K562 (cell line): ENCODE results near the gene OR13C4. TPM values are rescaled to one million over a fixed set of nuclear protein-coding genes. Genes with fewer than 3 reads are reported as not detected.

ENCODE experiments used
- ATAC-seq: fragments of 200-7000 bp; cut with Tn5 transposase; 3 replicates; pipeline ENCODE4 v1.9.1; 2020; ENCODE audit warnings: moderate library complexity
- BruUV-seq: library from RNA; stranded (reverse); fragments of 400-500 nt; replicated peaks from 2 replicates; lab custom pipeline; 2021; lab: Mats Ljungman, UMichigan
- CTCF ChIA-PET: fragments of 300-600 bp; formaldehyde crosslinking; extraction: SDS; loops from one replicate; lab custom pipeline; 2021; ENCODE audit warnings: low intra/inter-chr PET ratio; lab: Yijun Ruan, JAX
- POLR2A ChIA-PET: fragments of 300-600, 350-650 bp; sonication (Branson Sonifier 250); formaldehyde crosslinking; extraction: SDS; loops from one replicate; lab custom pipeline; 2021; ENCODE audit warnings: antibody characterized with exemption, inconsistent platforms; lab: Yijun Ruan, JAX
- DNase-seq, 4 experiments: peaks; one replicate each; pipeline versions ENCODE4 v3.0.0 to v3.0.0-alpha.2; 2011 to 2018; ENCODE audit warnings: low spot score in 3 of 4, mixed read lengths in 3 of 4; ENCODE audit errors: extremely low read depth in 1 of 4
- FAIRE-seq: peaks from 2 replicates; lab custom pipeline; 2011; peaks lifted over from hg19 to GRCh38; lab: Jason Lieb, UNC
- H2AFZ ChIP-seq: 2 replicates; pipeline ENCODE4 v1.6.0; 2011; ENCODE audit warnings: low read depth, low read length, control low read depth, inconsistent platforms
- H3K27ac ChIP-seq: fragments of 200-600 bp; 3 replicates; pipeline ENCODE4 v1.8.0; 2011; ENCODE audit warnings: low read depth, mild to moderate bottlenecking, control low read depth, inconsistent platforms, low read length, moderate library complexity, mixed read lengths; ENCODE audit errors: extremely low read depth
- H3K27me3 ChIP-seq, 2 experiments: fragments of 300-600 bp in 1 of 2; 2 replicates in 1 of 2; 3 replicates in 1 of 2; pipeline versions ENCODE4 v1.6.0 to v1.8.0; 2011; ENCODE audit warnings: inconsistent platforms in 2 of 2, low read length in 2 of 2, mild to moderate bottlenecking in 1 of 2, mixed read lengths in 1 of 2, moderate library complexity in 1 of 2; ENCODE audit not compliant: control insufficient read depth in 2 of 2, insufficient read depth in 2 of 2
- H3K36me3 ChIP-seq: fragments of 300-600 bp; 3 replicates; pipeline ENCODE4 v1.8.0; 2011; ENCODE audit warnings: mild to moderate bottlenecking, low read length, inconsistent platforms; ENCODE audit not compliant: control insufficient read depth, insufficient read depth
- H3K4me1 ChIP-seq, 2 experiments: fragments of 200-600 bp in 1 of 2; replicated peaks in 1 of 2; 2 replicates in 1 of 2; 3 replicates in 1 of 2; pipeline versions ENCODE4 v1.5.1 to v1.8.0; 2011; ENCODE audit warnings: inconsistent platforms in 2 of 2, low read length in 2 of 2, mild to moderate bottlenecking in 1 of 2, mixed read lengths in 1 of 2, moderate library complexity in 1 of 2; ENCODE audit not compliant: control insufficient read depth in 2 of 2, insufficient read depth in 2 of 2
- H3K4me2 ChIP-seq: 2 replicates; pipeline ENCODE4 v1.6.1; 2011; ENCODE audit warnings: low read length, control low read depth, inconsistent platforms, mixed read lengths; ENCODE audit not compliant: insufficient read depth
- H3K4me3 ChIP-seq: fragments of 200-600 bp; sonication (generic), shearing (Covaris generic); 2 replicates; pipeline ENCODE4 v1.5.1; 2016; ENCODE audit warnings: control low read depth, inconsistent platforms
- H3K79me2 ChIP-seq: fragments of 200-600 bp; 3 replicates; pipeline ENCODE4 v1.8.0; 2011; ENCODE audit warnings: low read length, inconsistent platforms; ENCODE audit not compliant: control insufficient read depth, insufficient read depth
- H3K9ac ChIP-seq, 2 experiments: 2 replicates each; pipeline versions ENCODE4 v1.6.0 to v1.6.1; 2011; ENCODE audit warnings: low read depth in 2 of 2, low read length in 2 of 2, control low read depth in 1 of 2, inconsistent platforms in 1 of 2, mild to moderate bottlenecking in 1 of 2, mixed read lengths in 1 of 2; ENCODE audit not compliant: insufficient read depth in 1 of 2
- H3K9me1 ChIP-seq: one replicate; pipeline ENCODE4 v1.6.0; 2011; ENCODE audit warnings: inconsistent platforms, mild to moderate bottlenecking, low read length, moderate library complexity; ENCODE audit not compliant: control insufficient read depth, insufficient read depth
- H3K9me3 ChIP-seq: replicated peaks from 2 replicates; pipeline ENCODE4 v1.5.1; 2011; ENCODE audit warnings: low read depth, low read length, inconsistent platforms; ENCODE audit not compliant: control insufficient read depth, insufficient read depth
- H4K20me1 ChIP-seq: replicated peaks from 2 replicates; pipeline ENCODE4 v1.6.1; 2011; ENCODE audit warnings: low read length, inconsistent platforms, mixed read lengths; ENCODE audit not compliant: control insufficient read depth, insufficient read depth
- CC2D1A ChIP-seq: fragments of 450-650 bp; IDR thresholded peaks from 2 replicates; pipeline ENCODE4 v1.6.1; 2017; ENCODE audit warnings: mild to moderate bottlenecking
- ETS2 ChIP-seq: IDR thresholded peaks from 2 replicates; pipeline ENCODE4 v1.6.1; 2016; ENCODE audit warnings: borderline replicate concordance, missing genetic modification characterization, mild to moderate bottlenecking, moderate library complexity, missing compliant biosample characterization; ENCODE audit not compliant: poor library complexity, severe bottlenecking
- KAT8 ChIP-seq: fragments of 450-650 bp; IDR thresholded peaks from 2 replicates; pipeline ENCODE4 v1.6.1; 2016; ENCODE audit warnings: low read depth, mild to moderate bottlenecking
- RNF2 ChIP-seq: sonication (generic); IDR thresholded peaks from 2 replicates; pipeline ENCODE4 v1.6.1; 2016
- SAFB ChIP-seq: fragments of 200-400 bp; formaldehyde crosslinking; IDR thresholded peaks from 2 replicates; pipeline ENCODE4 v1.6.1; 2017; ENCODE audit warnings: low read depth, low read length, borderline replicate concordance
- SPI1 ChIP-seq: IDR thresholded peaks from 2 replicates; pipeline ENCODE4 v1.6.1; 2011; ENCODE audit warnings: low read depth, low read length, control low read depth, borderline replicate concordance
- STAG1 ChIP-seq: sonication (generic); formaldehyde crosslinking; IDR thresholded peaks from 2 replicates; pipeline ENCODE4 v1.5.0; 2020; ENCODE audit warnings: missing genetic modification reagents, borderline replicate concordance
- in situ Hi-C: fragments of 300-500 bp; cut with MboI; formaldehyde crosslinking; loops from 4 replicates; pipeline ENCODE4 v1.15.0; 2018; ENCODE audit warnings: inconsistent platforms, mixed read lengths
- intact Hi-C: fragments of 100-400 bp; cut with micrococcal nuclease; formaldehyde crosslinking; loops from 2 replicates; pipeline ENCODE4 v1.14.2; 2022
- polyA plus RNA-seq, 8 experiments: library from polyadenylated mRNA; depleted of rRNA in 4 of 8; stranded (reverse) in 5 of 8; unstranded in 3 of 8; fragments of >200 nt; fragmentation: Nextera tagmentation in 2 of 8; fragmentation: Illumina TruSeq in 1 of 8; extraction: Ambion mirVana in 2 of 8; extraction: Trizol in 1 of 8; gene quantifications; 2 replicates each; pipeline versions ENCODE4 v1.2.1 to v1.2.3, GENCODE V29; 2011 to 2014; ENCODE audit warnings: inconsistent platforms in 1 of 8, missing spikeins in 1 of 8
- total RNA-seq, 7 experiments: library from RNA; depleted of rRNA in 6 of 7; stranded (reverse); fragments of >200 nt in 6 of 7; fragmentation: Illumina TruSeq in 2 of 7; extraction: Trizol in 2 of 7; gene quantifications; 2 replicates each; pipeline versions ENCODE4 v1.2.1 to v1.2.3, GENCODE V29; 2011 to 2021; ENCODE audit warnings: low replicate concordance in 1 of 7
- TF ChIP-seq, protein P1 (sequence below), 3 experiments: IDR thresholded peaks in 2 of 3; conservative IDR thresholded peaks in 1 of 3; 2 replicates each; pipeline ENCODE4 v1.5.1; 2011 to 2012; ENCODE audit warnings: low read length in 3 of 3, mild to moderate bottlenecking in 3 of 3, control low read depth in 2 of 3, improper control_type of control experiment in 1 of 3, inconsistent platforms in 1 of 3, low read depth in 1 of 3, mixed read lengths in 1 of 3, moderate library complexity in 1 of 3; ENCODE audit not compliant: insufficient read depth in 2 of 3
- TF ChIP-seq, protein P2 (sequence below): fragments of 450-650 bp; formaldehyde crosslinking; IDR thresholded peaks from 2 replicates; pipeline ENCODE4 v1.4.0; 2020; ENCODE audit warnings: mild to moderate bottlenecking, moderate library complexity

OR13C4 gene
- total and polyA plus RNA-seq, 9 of the 15 experiments (the other 6 are each of a cell fraction or from before 2014, with no cell fraction given) = not detected

DNA sequence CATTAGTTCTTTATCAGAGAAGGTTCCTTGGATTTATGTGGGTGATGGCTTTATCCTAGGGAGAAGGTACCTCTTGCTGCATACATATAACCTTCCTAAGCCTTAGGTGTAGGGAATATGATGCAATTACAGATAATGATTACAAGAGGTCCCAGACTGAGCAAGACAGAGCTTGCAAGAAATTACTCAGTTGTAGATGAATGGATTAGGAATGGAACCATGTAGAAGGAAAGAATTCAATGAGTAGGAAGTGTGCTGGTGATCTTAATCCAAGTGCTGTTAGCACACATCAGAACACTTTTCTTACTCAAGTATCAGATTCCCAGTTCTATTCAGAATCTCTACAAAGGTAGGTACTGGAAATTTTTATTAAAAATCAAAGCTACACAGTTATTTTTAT is 20.4 kb downstream of the OR13C4 start:
- in situ Hi-C loops (no loop called here), intact Hi-C loops (no loop called here)
- no peak overlapping the region for H3K4me3 ChIP-seq
- FAIRE-seq (no peak), DNase-seq (no peak), ATAC-seq (no peak)
- peaks cover 2% of the 10 kb centered on the region for H3K9me3 ChIP-seq
- POLR2A ChIA-PET = no interaction called here
- H3K9me1 ChIP-seq = no peaks in the 10 kb centered on the region
- TF ChIP-seq SPI1 = no peak
- TF ChIP-seq RNF2 = no peak
- no peak for TF ChIP-seq SAFB
- TF ChIP-seq, protein P1, sequence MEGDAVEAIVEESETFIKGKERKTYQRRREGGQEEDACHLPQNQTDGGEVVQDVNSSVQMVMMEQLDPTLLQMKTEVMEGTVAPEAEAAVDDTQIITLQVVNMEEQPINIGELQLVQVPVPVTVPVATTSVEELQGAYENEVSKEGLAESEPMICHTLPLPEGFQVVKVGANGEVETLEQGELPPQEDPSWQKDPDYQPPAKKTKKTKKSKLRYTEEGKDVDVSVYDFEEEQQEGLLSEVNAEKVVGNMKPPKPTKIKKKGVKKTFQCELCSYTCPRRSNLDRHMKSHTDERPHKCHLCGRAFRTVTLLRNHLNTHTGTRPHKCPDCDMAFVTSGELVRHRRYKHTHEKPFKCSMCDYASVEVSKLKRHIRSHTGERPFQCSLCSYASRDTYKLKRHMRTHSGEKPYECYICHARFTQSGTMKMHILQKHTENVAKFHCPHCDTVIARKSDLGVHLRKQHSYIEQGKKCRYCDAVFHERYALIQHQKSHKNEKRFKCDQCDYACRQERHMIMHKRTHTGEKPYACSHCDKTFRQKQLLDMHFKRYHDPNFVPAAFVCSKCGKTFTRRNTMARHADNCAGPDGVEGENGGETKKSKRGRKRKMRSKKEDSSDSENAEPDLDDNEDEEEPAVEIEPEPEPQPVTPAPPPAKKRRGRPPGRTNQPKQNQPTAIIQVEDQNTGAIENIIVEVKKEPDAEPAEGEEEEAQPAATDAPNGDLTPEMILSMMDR (IDR thresholded peaks at IDR 0.05 in 2 of 3, conservative IDR thresholded peaks at IDR 0.05 in 1 of 3; ENCODE audit: insufficient read depth in 2 of 3, low read depth in 1 of 3, low read length in 3 of 3) = no peak
- no peak for TF ChIP-seq CC2D1A
- TF ChIP-seq, protein P2, sequence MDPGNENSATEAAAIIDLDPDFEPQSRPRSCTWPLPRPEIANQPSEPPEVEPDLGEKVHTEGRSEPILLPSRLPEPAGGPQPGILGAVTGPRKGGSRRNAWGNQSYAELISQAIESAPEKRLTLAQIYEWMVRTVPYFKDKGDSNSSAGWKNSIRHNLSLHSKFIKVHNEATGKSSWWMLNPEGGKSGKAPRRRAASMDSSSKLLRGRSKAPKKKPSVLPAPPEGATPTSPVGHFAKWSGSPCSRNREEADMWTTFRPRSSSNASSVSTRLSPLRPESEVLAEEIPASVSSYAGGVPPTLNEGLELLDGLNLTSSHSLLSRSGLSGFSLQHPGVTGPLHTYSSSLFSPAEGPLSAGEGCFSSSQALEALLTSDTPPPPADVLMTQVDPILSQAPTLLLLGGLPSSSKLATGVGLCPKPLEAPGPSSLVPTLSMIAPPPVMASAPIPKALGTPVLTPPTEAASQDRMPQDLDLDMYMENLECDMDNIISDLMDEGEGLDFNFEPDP (CRISPR knock-in tag) = no peak
- TF ChIP-seq KAT8 = no peak
- TF ChIP-seq ETS2 (tag) = no peak
- TF ChIP-seq STAG1 (CRISPR knock-in tag) = no peak
- no peaks in the 10 kb centered on the region for H3K36me3 ChIP-seq
- no peaks in the 10 kb centered on the region for H3K27me3 ChIP-seq
- no peak overlapping the region for H2AFZ ChIP-seq
- CTCF ChIA-PET = no interaction called here
- H3K4me2 ChIP-seq = no peak overlapping the region
- H3K27ac ChIP-seq = no peak overlapping the region
- BruUV-seq = no TSS peak
- no peaks in the 10 kb centered on the region for H4K20me1 ChIP-seq
- no peak overlapping the region for H3K9ac ChIP-seq
- H3K79me2 ChIP-seq = no peaks in the 10 kb centered on the region
- H3K4me1 ChIP-seq = no peaks in the 10 kb centered on the region
